KMS-11 (cell line): Measurements from ENCODE around the gene CDX2.

Experiments
- H2AFZ ChIP-seq: fragments of 200-600 bp; sonication (generic); 2 replicates; pipeline ENCODE4 v1.6.1; 2016; ENCODE audit warnings: antibody characterized with exemption, mixed run types, low read depth
- H3K27ac ChIP-seq: fragments of 200-600 bp; sonication (generic); 2 replicates; pipeline ENCODE4 v1.6.1; 2016; ENCODE audit warnings: mild to moderate bottlenecking, mixed run types
- H3K27me3 ChIP-seq: fragments of 200-600 bp; sonication (generic); 2 replicates; pipeline ENCODE4 v1.6.1; 2017; ENCODE audit warnings: mild to moderate bottlenecking, low read depth, mixed run types, moderate library complexity; ENCODE audit not compliant: insufficient read depth
- H3K36me3 ChIP-seq: fragments of 200-600 bp; sonication (generic); 2 replicates; pipeline ENCODE4 v1.6.1; 2017; ENCODE audit warnings: mild to moderate bottlenecking, mixed run types; ENCODE audit not compliant: insufficient read depth
- H3K4me1 ChIP-seq: fragments of 200-600 bp; sonication (generic); 2 replicates; pipeline ENCODE4 v1.6.1; 2016; ENCODE audit warnings: mild to moderate bottlenecking, low read depth, mixed run types; ENCODE audit not compliant: poor library complexity, severe bottlenecking
- H3K4me2 ChIP-seq: fragments of 200-600 bp; sonication (generic); 2 replicates; pipeline ENCODE4 v1.7.0; 2016; ENCODE audit warnings: mild to moderate bottlenecking, mixed run types
- H3K4me3 ChIP-seq: fragments of 200-600 bp; sonication (generic); IDR thresholded peaks from 2 replicates; pipeline ENCODE4 v1.6.1; 2017; ENCODE audit warnings: low read depth, low read length, mixed read lengths; ENCODE audit not compliant: insufficient read depth
- H3K79me2 ChIP-seq: fragments of 200-600 bp; sonication (generic); 2 replicates; pipeline ENCODE4 v1.6.1; 2016; ENCODE audit warnings: low read depth, mixed run types; ENCODE audit not compliant: insufficient read depth
- H3K9ac ChIP-seq: fragments of 200-600 bp; sonication (generic); 2 replicates; pipeline ENCODE4 v1.6.1; 2016; ENCODE audit warnings: mild to moderate bottlenecking, mixed run types
- H4K20me1 ChIP-seq: fragments of 200-600 bp; sonication (generic); 2 replicates; pipeline ENCODE4 v1.6.1; 2016; ENCODE audit warnings: mild to moderate bottlenecking, mixed run types; ENCODE audit not compliant: insufficient read depth
- CTCF ChIP-seq: fragments of 200-600 bp; sonication (generic); conservative IDR thresholded peaks from 2 replicates; pipeline ENCODE4 v1.6.1; 2017; ENCODE audit warnings: low read depth, mild to moderate bottlenecking, antibody characterized with exemption, low read length, moderate library complexity, mixed read lengths

The CDX2 gene

GRCh38 chr13:27925220-27925991 lies 43.7 kb downstream of the CDX2 start:
- no peaks in the 10 kb centered on the region for H4K20me1 ChIP-seq
- H3K27me3 ChIP-seq: peaks cover 6% of the 10 kb centered on the region
- no peak for TF ChIP-seq CTCF
- H3K79me2 ChIP-seq: no peaks in the 10 kb centered on the region
- H3K4me3 ChIP-seq: no peak overlapping the region
- no peak overlapping the region for H3K4me2 ChIP-seq
- no peaks in the 10 kb centered on the region for H3K4me1 ChIP-seq
- H3K9ac ChIP-seq: no peak overlapping the region
- H3K36me3 ChIP-seq: no peaks in the 10 kb centered on the region
- no peak overlapping the region for H3K27ac ChIP-seq
- no peak overlapping the region for H2AFZ ChIP-seq

GRCh38 chr13:27924529-27925141 lies 44.5 kb downstream of the CDX2 start:
- H3K27ac ChIP-seq: no peak overlapping the region
- H3K4me1 ChIP-seq: no peaks in the 10 kb centered on the region
- no peak overlapping the region for H3K4me3 ChIP-seq
- H3K9ac ChIP-seq: no peak overlapping the region
- no peak for TF ChIP-seq CTCF
- no peak overlapping the region for H3K4me2 ChIP-seq
- no peaks in the 10 kb centered on the region for H4K20me1 ChIP-seq
- H2AFZ ChIP-seq: no peak overlapping the region
- H3K36me3 ChIP-seq: no peaks in the 10 kb centered on the region
- H3K27me3 ChIP-seq: peaks cover 8% of the 10 kb centered on the region
- no peaks in the 10 kb centered on the region for H3K79me2 ChIP-seq

GRCh38 chr13:27923794-27924528 lies 45.2 kb downstream of the CDX2 start:
- H3K4me1 ChIP-seq: peaks cover 6% of the 10 kb centered on the region
- H4K20me1 ChIP-seq: no peaks in the 10 kb centered on the region
- H2AFZ ChIP-seq: no peak overlapping the region
- no peaks in the 10 kb centered on the region for H3K36me3 ChIP-seq
- H3K4me3 ChIP-seq: no peak overlapping the region
- no peaks in the 10 kb centered on the region for H3K79me2 ChIP-seq
- no peak for TF ChIP-seq CTCF
- H3K4me2 ChIP-seq: no peak overlapping the region
- no peak overlapping the region for H3K9ac ChIP-seq
- H3K27me3 ChIP-seq: peaks cover 8% of the 10 kb centered on the region
- no peak overlapping the region for H3K27ac ChIP-seq

- Histone ChIP-seq H3K4me3 (no peak overlapping the region), H2AFZ (no peak overlapping the region), H3K9ac (no peak overlapping the region), H4K20me1 (no peaks in the 10 kb centered on the region), H3K36me3 (no peaks in the 10 kb centered on the region), H3K4me2 (no peak overlapping the region), H3K27ac (no peak overlapping the region), H3K79me2 (no peaks in the 10 kb centered on the region), H3K4me1 (peaks cover 6% of the 10 kb centered on the region), H3K27me3 (peaks cover 8% of the 10 kb centered on the region)
- no peak for TF ChIP-seq CTCF
Measured at GRCh38 chr13:27922883-27923612, 46.1 kb downstream of the CDX2 start.
